Fibroblast of the aortic adventitia (primary cell): ENCODE measurements around the gene NRXN3. TPM values are rescaled to one million over a fixed set of nuclear protein-coding genes. Genes with fewer than 3 reads are reported as not detected.

Experiments
- DNase-seq: peaks from one replicate; pipeline ENCODE4 v3.0.0-alpha.2; 2010; ENCODE audit warnings: low read depth
- H3K4me3 ChIP-seq: 2 replicates; pipeline ENCODE4 v1.5.1; 2011; ENCODE audit warnings: low read depth, mild to moderate bottlenecking, control low read depth, low read length, moderate library complexity
- total RNA-seq: library from RNA; depleted of rRNA; stranded (reverse); fragments of >200 nt; gene quantifications from 2 replicates; pipeline ENCODE4 v1.2.3, GENCODE V29; 2012; ENCODE audit warnings: low replicate concordance
- TF ChIP-seq, protein P1 (sequence below): IDR thresholded peaks from 2 replicates; pipeline ENCODE4 v1.5.1; 2011; ENCODE audit warnings: mild to moderate bottlenecking, low read length, control low read depth, inconsistent platforms; ENCODE audit not compliant: insufficient read depth

NRXN3 gene
- total RNA-seq, 1 donor = 0.18 TPM

DNA sequence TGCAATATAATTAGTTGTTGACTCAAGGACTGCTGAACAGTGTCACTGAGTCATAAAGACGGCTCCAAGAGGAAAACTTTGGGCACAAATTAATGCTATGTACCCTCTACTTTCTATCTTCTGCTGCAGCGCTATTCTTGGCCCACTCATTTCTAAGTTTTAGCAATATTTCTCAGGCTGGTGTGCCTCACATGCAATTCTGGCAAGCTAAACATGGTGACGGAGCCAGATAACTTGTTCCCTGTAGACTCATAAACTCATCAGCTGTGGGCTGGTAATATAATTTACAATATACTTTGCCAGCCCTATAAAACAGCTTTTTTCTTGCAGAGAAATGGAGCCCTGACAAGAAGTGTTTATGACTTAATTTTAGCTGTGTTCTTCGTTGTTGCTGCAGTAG, 615.1 kb downstream of the NRXN3 start:
- no peak for DNase-seq
- no peak overlapping the region for H3K4me3 ChIP-seq
- TF ChIP-seq, protein P1, sequence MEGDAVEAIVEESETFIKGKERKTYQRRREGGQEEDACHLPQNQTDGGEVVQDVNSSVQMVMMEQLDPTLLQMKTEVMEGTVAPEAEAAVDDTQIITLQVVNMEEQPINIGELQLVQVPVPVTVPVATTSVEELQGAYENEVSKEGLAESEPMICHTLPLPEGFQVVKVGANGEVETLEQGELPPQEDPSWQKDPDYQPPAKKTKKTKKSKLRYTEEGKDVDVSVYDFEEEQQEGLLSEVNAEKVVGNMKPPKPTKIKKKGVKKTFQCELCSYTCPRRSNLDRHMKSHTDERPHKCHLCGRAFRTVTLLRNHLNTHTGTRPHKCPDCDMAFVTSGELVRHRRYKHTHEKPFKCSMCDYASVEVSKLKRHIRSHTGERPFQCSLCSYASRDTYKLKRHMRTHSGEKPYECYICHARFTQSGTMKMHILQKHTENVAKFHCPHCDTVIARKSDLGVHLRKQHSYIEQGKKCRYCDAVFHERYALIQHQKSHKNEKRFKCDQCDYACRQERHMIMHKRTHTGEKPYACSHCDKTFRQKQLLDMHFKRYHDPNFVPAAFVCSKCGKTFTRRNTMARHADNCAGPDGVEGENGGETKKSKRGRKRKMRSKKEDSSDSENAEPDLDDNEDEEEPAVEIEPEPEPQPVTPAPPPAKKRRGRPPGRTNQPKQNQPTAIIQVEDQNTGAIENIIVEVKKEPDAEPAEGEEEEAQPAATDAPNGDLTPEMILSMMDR = no peak

DNA sequence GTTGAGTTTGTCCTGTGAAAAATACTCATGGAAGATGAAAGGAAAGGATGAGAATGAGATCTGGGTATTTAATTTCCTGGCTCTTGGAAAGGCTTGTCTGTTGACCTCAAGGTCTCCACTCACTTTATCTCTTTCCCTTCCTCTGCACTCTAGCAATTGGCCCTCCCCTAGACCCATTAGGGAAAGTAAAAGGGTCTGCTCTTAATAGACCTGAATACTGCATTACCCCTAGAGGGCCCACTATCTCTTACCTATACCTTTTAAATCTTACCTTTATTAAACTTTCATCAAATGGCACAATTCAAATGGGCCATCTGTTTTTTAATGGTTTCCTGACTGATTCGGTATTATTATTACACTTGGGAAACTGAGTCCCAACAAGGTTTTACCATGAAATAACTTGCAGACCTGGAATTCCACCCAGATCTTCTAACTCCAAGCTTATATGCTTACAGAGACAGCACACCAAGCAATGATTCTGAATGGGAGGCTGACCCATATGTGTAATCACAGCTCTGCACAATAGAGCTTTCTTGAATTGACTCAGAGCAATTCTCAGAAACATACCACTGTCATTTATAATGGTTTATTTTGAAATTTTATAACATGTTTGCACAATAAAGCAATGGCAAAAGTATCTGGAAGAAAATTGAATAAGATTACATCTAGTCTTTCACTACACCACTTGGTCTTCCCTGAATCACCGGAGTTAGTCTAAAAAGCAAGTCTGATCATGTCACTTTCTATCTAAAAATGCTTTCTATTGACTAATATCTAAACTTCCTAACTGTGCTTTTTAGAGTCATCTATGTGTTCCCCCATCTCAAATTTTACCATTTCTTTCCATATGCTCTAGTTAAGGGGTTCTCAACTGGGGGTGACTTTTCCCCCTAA, 618.5 kb downstream of the NRXN3 start:
- TF ChIP-seq, protein P1 = no peak

DNA sequence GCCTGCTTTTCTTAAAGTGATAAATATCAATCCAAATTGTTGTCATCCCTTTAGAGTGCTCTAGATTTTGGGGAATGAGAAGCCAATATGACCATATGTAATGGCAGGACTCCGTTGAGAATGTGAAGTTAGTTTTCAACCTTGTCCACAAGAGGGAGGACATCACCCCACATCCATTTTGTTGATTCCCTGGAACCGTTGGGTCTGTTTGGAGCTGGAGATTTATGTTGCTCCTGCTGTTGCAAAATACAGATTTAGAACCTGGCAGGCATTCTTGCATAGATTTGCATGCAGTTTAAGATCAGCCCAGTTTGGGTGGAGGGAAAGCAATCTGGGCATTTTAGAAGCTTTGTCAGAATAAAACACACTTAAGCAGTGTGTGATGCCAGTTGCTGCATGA, 620.1 kb downstream of the NRXN3 start:
- H3K4me3 ChIP-seq = no peak overlapping the region
- TF ChIP-seq, protein P1 = no peak
- DNase-seq = no peak

More for the DNA sequence above, 618.5 kb downstream of the NRXN3 start:
- DNase-seq = no peak
- no peak overlapping the region for H3K4me3 ChIP-seq

DNA sequence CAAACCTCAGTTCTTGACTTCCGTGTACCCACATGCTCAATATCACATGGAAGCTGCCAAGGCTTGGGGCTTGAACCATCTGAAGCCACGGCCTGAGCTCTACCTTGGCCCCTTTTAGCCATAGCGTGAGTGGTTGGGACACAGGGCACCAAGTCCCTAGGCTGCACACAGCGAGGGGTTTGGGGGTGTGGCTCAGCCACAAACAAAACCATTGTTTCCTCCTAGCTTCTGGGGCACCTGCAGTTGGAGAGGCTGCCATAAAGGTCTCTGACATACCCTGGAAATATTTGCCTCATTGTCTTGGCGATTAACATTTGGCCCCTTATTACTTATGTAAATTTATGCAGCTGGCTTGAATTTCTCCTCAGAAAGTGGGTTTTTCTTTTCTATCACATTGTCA, 628.6 kb downstream of the NRXN3 start:
- TF ChIP-seq, protein P1 = no peak
- H3K4me3 ChIP-seq = no peak overlapping the region
- DNase-seq = no peak

DNA sequence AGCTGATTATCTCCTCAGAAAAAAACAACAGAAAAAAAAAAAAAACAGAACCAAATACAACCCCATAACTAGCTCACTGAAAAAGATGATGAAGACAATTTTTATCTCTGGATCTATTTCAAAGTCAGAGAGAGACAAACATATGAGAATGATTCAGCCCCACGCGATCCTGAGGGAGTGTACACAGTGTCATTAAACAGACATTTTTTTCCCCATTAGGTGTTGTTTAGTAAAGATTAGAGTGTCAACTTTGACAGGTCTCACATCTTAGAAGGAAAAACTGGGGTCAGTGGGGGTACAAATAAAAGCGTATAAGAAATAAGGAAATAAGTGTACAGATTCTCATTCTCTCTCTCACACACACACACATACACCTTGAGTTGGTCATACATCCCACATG, 635.4 kb downstream of the NRXN3 start:
- H3K4me3 ChIP-seq = no peak overlapping the region
- TF ChIP-seq, protein P1 = no peak
- DNase-seq = no peak

DNA sequence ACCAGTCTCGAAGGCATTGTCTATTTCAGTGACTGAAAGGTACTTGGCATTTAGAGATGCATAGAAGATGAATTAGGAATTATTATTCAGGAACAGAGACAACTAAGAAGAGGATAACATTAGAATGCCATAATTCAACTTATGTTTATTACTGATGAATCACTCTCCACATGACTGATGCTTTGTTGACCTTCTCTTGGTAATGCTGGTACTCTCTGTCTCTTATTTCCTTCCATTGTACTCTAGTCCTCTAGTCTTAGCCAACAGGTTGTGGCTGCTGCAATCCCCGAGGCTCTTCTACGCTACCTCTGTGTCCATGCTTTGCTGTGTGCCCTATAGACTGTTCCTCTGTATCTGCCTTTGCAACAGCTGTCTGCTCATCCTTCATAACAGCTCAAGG, 652.9 kb downstream of the NRXN3 start:
- H3K4me3 ChIP-seq = no peak overlapping the region
- TF ChIP-seq, protein P1 = no peak
- no peak for DNase-seq
